Spleen (tissue), 11 donors: ENCODE results near the gene PAK3. TPM values are rescaled to one million over a fixed set of nuclear protein-coding genes. Genes with fewer than 3 reads are reported as not detected.

Experiments
- DNase-seq: peaks from one replicate; pipeline ENCODE4 v3.0.0-alpha.2; 2020
- H3K27ac ChIP-seq, 8 donors: fragments of 200-600 bp; sonication (generic) in 7 of 8; 1 replicate in 4 of 8; 2 replicates in 4 of 8; pipeline versions ENCODE4 v1.5.0 to v1.8.0; 2016 to 2021; ENCODE audit warnings: inconsistent platforms in 4 of 8, mild to moderate bottlenecking in 4 of 8, moderate library complexity in 1 of 8
- H3K27me3 ChIP-seq, 7 donors: fragments of 200-600 bp; sonication (generic) in 6 of 7; replicated peaks in 1 of 7; 1 replicate in 4 of 7; 2 replicates in 3 of 7; pipeline versions ENCODE4 v1.5.0 to v1.8.0; 2016 to 2021; ENCODE audit warnings: inconsistent platforms in 3 of 7, mild to moderate bottlenecking in 1 of 7
- H3K36me3 ChIP-seq, 6 donors: fragments of 200-600 bp; sonication (generic) in 5 of 6; 1 replicate in 4 of 6; 2 replicates in 2 of 6; pipeline versions ENCODE4 v1.5.0 to v1.8.0; 2016 to 2021; ENCODE audit warnings: inconsistent platforms in 2 of 6
- H3K4me1 ChIP-seq, 6 donors: fragments of 200-600 bp; sonication (generic) in 5 of 6; 1 replicate in 3 of 6; 2 replicates in 3 of 6; pipeline versions ENCODE4 v1.5.0 to v1.8.0; 2016 to 2021; ENCODE audit warnings: inconsistent platforms in 3 of 6
- H3K4me3 ChIP-seq, 8 donors: fragments of 200-600 bp; sonication (generic) in 7 of 8; 1 replicate in 4 of 8; 2 replicates in 4 of 8; pipeline versions ENCODE4 v1.5.0 to v1.8.0; 2016 to 2021; ENCODE audit warnings: inconsistent platforms in 4 of 8, mild to moderate bottlenecking in 4 of 8, moderate library complexity in 2 of 8
- H3K9me3 ChIP-seq, 8 donors: fragments of 200-600 bp; sonication (generic) in 7 of 8; 1 replicate in 4 of 8; 2 replicates in 4 of 8; pipeline versions ENCODE4 v1.5.0 to v1.8.0; 2016 to 2021; ENCODE audit warnings: inconsistent platforms in 4 of 8
- CTCF ChIP-seq, 11 experiments: fragments of 200-600 bp in 7 of 11; fragments of 450-650 bp in 4 of 11; sonication (generic) in 4 of 11; IDR thresholded peaks in 8 of 11; conservative IDR thresholded peaks in 3 of 11; 1 replicate in 7 of 11; 2 replicates in 4 of 11; pipeline versions ENCODE4 v1.4.0 to v1.8.0; 2016 to 2021; ENCODE audit warnings: antibody characterized with exemption in 11 of 11, inconsistent platforms in 4 of 11, mild to moderate bottlenecking in 1 of 11
- POLR2A ChIP-seq, 3 donors: fragments of 450-650 bp; IDR thresholded peaks; one replicate each; pipeline ENCODE4 v1.5.1; 2017; ENCODE audit warnings: antibody characterized with exemption in 3 of 3, mild to moderate bottlenecking in 1 of 3
- POLR2AphosphoS5 ChIP-seq, 3 donors: sonication (generic); formaldehyde crosslinking; IDR thresholded peaks; one replicate each; pipeline ENCODE4 v1.5.1; 2017; ENCODE audit warnings: antibody characterized with exemption in 3 of 3
- WGBS, 5 donors: extraction: QIAGEN DNeasy Blood & Tissue Kit in 3 of 5; methylation state at CpG; one replicate each; pipeline versions ENCODE4 v1.1.5 to v1.1.7; 2013 to 2018; 5-methylcytosine and 5-hydroxymethylcytosine counted together
- intact Hi-C: fragments of 100-400 bp; cut with DNase I; formaldehyde crosslinking; loops from one replicate; pipeline ENCODE4 v1.15.0; 2023; ENCODE audit warnings: low total_unique reads
- polyA plus RNA-seq, 3 donors: library from polyadenylated mRNA; stranded (reverse); fragments of 200-250 nt; gene quantifications; one replicate each; pipeline ENCODE4 v1.2.1, GENCODE V29; 2013
- total RNA-seq, 7 donors: library from RNA; depleted of rRNA in 3 of 7; stranded (reverse); fragments of >200 nt in 3 of 7; fragmentation: NEBNext Ultra II Directional in 4 of 7; extraction: Animal tissue kit (Norgen Biotek cat#: 25700) in 4 of 7; gene quantifications; one replicate each; pipeline versions ENCODE4 v1.1.0 to v1.2.1, GENCODE V29; 2016 to 2021
- donor health status: healthy with polysubstance abuse.
- donor health status: DM: no; HTN: no; CAD: no; lungs with moderate emphysema.
- donor health status: DM: no; HTN: no; CAD: no.
- donor health status: Bipolar disorder and iron deficiency.
- donor health status: healthy.
- donor health status: DM: no; HTN: no; CAD: no.
- donor health status: DM: yes; HTN: yes; CAD: no.

PAK3 gene
- total and polyA plus RNA-seq, 10 donors: 0.09 to 7.3 (median 2.7) TPM

GRCh38 chrX:111102636-111103035, 6.6 kb downstream of the PAK3 start:
- no peak for DNase-seq
- 63 to 90% (median 78%) methylated on average over 1 of the region's 1 CpG for WGBS, 5 donors
- Histone ChIP-seq H3K27me3 (peaks cover 0 to 14% (median 6%) of the 10 kb centered on the region in 7 donors), H3K36me3 (no peaks in the 10 kb centered on the region), H3K9me3 (no peaks in the 10 kb centered on the region), H3K27ac (no peak overlapping the region), H3K4me3 (no peak overlapping the region), H3K4me1 (peaks cover 0 to 11% (median 4%) of the 10 kb centered on the region in 6 donors)
- intact Hi-C loops: no loop called here
- TF ChIP-seq CTCF (IDR thresholded peaks at IDR 0.05 in 8 of 11, conservative IDR thresholded peaks at IDR 0.05 in 3 of 11) (no peak), POLR2AphosphoS5 (IDR thresholded peaks at IDR 0.05) (no peak), POLR2A (IDR thresholded peaks at IDR 0.05) (no peak)

- Histone ChIP-seq H3K4me1 (peaks cover 0 to 11% (median 4%) of the 10 kb centered on the region in 6 donors), H3K27ac (no peak overlapping the region), H3K36me3 (no peaks in the 10 kb centered on the region), H3K4me3 (no peak overlapping the region), H3K27me3 (peaks cover 0 to 9% (median 6%) of the 10 kb centered on the region in 7 donors), H3K9me3 (no peaks in the 10 kb centered on the region)
- DNase-seq: no peak
- intact Hi-C loops: no loop called here
- TF ChIP-seq POLR2AphosphoS5 (IDR thresholded peaks at IDR 0.05): no peak
- no peak for TF ChIP-seq CTCF (IDR thresholded peaks at IDR 0.05 in 8 of 11, conservative IDR thresholded peaks at IDR 0.05 in 3 of 11)
- TF ChIP-seq POLR2A (IDR thresholded peaks at IDR 0.05): no peak
- WGBS, 5 donors: 70 to 83% (median 74%) methylated on average over 2 to 6 of the region's 6 CpGs
Measured at GRCh38 chrX:111103246-111103645, 7.3 kb downstream of the PAK3 start.

- Histone ChIP-seq H3K36me3 (no peaks in the 10 kb centered on the region), H3K27ac (no peak overlapping the region), H3K4me1 (no peaks in the 10 kb centered on the region), H3K9me3 (no peaks in the 10 kb centered on the region), H3K27me3 (no peaks in the 10 kb centered on the region), H3K4me3 (no peak overlapping the region)
- intact Hi-C loops: no loop called here
- no peak for DNase-seq
- TF ChIP-seq POLR2AphosphoS5 (IDR thresholded peaks at IDR 0.05): no peak
- TF ChIP-seq CTCF (IDR thresholded peaks at IDR 0.05 in 8 of 11, conservative IDR thresholded peaks at IDR 0.05 in 3 of 11): no peak
- TF ChIP-seq POLR2A (IDR thresholded peaks at IDR 0.05): no peak
- WGBS, 5 donors: 72 to 96% (median 89%) methylated on average over 6 of the region's 6 CpGs
Measured at GRCh38 chrX:111110098-111110775, 14.2 kb downstream of the PAK3 start.

GRCh38 chrX:111114806-111115205, 18.8 kb downstream of the PAK3 start:
- intact Hi-C loops: no loop called here
- H3K4me1 ChIP-seq: no peaks in the 10 kb centered on the region
- no peaks in the 10 kb centered on the region for H3K27me3 ChIP-seq
- H3K4me3 ChIP-seq: no peak overlapping the region
- no peak overlapping the region for H3K27ac ChIP-seq
- H3K9me3 ChIP-seq: no peaks in the 10 kb centered on the region
- TF ChIP-seq POLR2AphosphoS5 (IDR thresholded peaks at IDR 0.05) (no peak), CTCF (IDR thresholded peaks at IDR 0.05 in 8 of 11, conservative IDR thresholded peaks at IDR 0.05 in 3 of 11) (no peak), POLR2A (IDR thresholded peaks at IDR 0.05) (no peak)
- WGBS, 5 donors: 64 to 92% (median 89%) methylated on average over 1 of the region's 1 CpG
- no peak for DNase-seq
- no peaks in the 10 kb centered on the region for H3K36me3 ChIP-seq
